Fibroblast of mammary gland (primary cell): ENCODE data around the gene MYBPC2.

Experiments
- DNase-seq: peaks from one replicate; pipeline ENCODE4 v3.0.0-alpha.2; 2010; ENCODE audit warnings: low read depth
- H3K4me3 ChIP-seq: 2 replicates; pipeline ENCODE4 v1.5.1; 2011; ENCODE audit warnings: low read depth, mild to moderate bottlenecking, low read length, moderate library complexity; ENCODE audit not compliant: control insufficient read depth
- TF ChIP-seq, protein P1 (sequence below): conservative IDR thresholded peaks from 2 replicates; pipeline ENCODE4 v1.5.1; 2011; ENCODE audit warnings: low read depth, low read length, inconsistent platforms; ENCODE audit not compliant: control insufficient read depth, insufficient read depth

Gene MYBPC2

DNA sequence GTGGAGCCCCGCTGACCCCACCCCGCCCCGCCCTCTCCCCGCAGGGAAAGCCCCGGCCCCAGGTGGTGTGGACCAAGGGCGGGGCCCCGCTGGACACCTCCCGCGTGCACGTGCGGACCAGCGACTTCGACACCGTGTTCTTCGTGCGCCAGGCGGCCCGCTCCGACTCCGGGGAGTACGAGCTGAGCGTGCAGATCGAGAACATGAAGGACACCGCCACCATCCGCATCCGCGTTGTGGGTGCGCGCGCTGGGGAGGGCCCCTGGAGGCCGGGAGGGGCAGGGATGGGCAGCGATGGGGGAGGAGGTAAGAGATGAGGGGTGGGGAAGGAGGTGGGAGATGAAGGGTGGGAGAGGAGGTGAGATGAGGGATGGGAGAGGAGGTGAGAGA is 26.4 kb downstream of the MYBPC2 start:
- H3K4me3 ChIP-seq, result no peak overlapping the region
- DNase-seq, result no peak
- TF ChIP-seq, protein P1, sequence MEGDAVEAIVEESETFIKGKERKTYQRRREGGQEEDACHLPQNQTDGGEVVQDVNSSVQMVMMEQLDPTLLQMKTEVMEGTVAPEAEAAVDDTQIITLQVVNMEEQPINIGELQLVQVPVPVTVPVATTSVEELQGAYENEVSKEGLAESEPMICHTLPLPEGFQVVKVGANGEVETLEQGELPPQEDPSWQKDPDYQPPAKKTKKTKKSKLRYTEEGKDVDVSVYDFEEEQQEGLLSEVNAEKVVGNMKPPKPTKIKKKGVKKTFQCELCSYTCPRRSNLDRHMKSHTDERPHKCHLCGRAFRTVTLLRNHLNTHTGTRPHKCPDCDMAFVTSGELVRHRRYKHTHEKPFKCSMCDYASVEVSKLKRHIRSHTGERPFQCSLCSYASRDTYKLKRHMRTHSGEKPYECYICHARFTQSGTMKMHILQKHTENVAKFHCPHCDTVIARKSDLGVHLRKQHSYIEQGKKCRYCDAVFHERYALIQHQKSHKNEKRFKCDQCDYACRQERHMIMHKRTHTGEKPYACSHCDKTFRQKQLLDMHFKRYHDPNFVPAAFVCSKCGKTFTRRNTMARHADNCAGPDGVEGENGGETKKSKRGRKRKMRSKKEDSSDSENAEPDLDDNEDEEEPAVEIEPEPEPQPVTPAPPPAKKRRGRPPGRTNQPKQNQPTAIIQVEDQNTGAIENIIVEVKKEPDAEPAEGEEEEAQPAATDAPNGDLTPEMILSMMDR, result no peak

DNA sequence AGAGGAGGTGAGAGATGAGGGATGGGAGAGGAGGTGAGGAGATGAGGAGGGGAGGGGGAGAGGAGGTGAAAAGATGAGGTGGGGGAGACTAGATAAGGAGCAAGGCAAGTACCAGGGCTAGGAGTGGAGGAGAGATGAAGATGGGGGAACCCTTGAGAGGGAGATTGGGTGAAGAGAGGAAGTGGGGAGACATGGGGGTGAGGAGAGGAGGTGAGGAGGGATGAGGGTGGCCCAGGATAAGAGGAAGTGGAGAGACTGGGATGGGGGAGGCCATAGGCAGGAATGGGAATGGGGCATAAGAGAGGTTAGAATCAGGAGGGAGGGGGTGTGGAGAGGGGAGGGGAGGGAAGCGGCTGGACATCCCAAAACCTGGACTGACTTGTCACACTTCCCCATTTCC is 26.9 kb downstream of the MYBPC2 start:
- TF ChIP-seq, protein P1, result no peak
- H3K4me3 ChIP-seq, result no peak overlapping the region
- no peak for DNase-seq

DNA sequence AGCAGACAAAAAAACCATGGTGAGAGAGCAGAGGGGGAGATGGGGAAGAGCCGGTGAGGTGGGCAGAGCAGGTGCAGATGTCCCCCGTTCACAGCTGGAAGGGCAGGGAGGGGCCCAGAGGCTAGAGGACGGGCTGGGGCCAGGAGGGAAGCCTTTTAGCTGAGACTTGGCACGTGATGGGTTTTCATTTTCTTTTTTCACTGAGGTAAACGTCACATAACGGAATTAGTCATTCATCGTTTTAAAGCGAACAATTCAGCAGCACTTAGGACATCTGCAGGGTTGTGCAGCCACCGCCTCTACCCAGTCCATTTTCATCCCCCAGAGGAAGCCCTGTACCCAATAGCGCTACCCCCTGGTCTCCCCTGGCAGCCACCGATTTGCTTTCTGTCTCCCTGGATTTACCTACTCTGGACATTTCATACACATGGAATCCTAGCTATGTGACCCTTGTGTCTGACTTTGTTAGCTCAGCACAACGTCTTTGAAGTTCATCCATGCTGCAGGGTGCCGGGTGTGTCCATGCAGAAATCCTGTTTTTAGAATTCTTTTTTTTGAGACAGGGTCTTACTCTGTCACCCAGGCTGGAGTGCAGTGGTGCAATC is 27.6 kb downstream of the MYBPC2 start:
- no peak overlapping the region for H3K4me3 ChIP-seq
- TF ChIP-seq, protein P1, result no peak
- DNase-seq, result peak; percentile 53

DNA sequence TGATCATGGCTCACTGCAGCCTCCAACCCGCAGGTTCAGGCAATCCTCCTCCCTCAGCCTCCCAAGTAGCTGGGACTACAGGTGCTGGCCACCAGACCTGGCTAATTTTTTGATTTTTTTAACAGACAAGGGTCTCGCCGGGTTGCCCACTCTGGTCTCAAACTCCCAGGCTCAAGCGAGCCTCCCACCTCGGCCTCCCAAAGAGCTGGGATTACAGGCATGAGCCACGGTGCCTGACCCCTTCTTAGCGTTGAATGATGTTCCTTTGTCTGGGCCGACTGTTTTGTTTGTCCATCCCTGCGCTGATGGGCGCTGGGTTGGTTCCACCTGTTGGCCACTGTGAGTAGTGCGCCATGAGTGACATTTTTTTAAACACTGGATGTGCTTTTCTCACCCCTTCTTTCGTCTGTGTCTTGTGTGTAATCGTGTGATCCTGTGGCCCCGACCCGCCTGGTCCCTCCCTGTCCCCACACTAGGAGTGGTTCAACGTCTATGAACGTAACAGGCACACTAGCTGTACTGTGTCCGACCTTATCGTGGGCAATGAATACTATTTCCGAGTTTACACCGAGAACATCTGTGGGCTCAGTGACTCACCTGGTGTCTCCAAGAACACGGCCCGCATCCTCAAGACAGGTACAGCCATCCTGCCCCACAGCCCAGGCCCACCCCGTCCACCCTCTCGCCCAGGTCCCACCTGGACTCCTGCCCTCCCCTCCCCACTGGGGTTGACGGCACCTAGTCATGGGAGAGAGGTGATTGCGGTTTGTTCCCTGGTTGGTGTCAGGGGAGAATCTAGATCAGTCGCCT is 28.6 kb downstream of the MYBPC2 start:
- no peak overlapping the region for H3K4me3 ChIP-seq
- TF ChIP-seq, protein P1, result peak; percentile 88
- DNase-seq, result peak; percentile 65

DNA sequence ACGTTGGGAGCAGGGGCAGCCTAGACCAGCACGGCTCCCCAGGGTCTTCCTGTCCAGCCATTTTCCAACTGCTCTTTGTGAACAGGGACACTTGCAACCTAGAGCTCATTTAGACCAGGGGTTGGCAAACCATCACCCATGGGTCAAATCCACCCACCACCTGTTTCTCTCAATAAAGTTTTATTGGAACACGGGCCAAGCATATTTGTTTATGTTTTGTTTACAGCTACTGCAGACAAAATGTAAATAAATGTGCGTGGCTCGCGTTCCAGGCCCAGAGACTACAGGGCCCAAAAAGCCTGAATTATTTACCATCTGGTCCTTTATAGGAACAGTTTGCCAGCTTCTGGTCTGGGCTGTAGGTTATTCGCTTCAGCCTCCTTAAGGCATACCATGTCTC is 30.3 kb downstream of the MYBPC2 start:
- no peak for DNase-seq
- TF ChIP-seq, protein P1, result no peak
- H3K4me3 ChIP-seq, result no peak overlapping the region

DNA sequence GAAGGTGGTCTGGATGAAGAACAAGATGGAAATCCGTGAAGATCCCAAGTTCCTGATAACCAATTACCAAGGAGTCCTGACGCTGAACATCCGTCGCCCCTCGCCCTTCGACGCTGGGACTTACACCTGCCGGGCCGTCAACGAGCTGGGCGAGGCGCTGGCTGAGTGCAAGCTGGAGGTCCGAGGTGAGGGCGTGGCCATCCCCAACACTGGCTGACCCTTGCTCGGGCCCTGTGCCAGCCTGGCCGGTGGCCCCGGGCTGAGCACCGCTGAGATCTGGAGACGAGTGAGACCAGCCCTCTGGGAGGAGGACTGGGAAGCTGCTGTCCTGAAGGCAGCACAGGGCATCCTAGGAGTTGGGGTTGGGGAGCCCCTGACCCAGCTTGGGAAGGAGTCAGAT is 31.7 kb downstream of the MYBPC2 start:
- TF ChIP-seq, protein P1, result no peak
- DNase-seq, result no peak
- H3K4me3 ChIP-seq, result no peak overlapping the region
